ENCODE data around the gene OR2F1.
"Not testable (repeated sequence)": the region's sequence is repeated elsewhere in the genome, so short reads cannot be mapped to it uniquely, and the experiment has no call there.

Gene OR2F1

GRCh38 chr7:144010821-144011220, 56.2 kb downstream of the OR2F1 start:
- DNase-seq, result not testable (repeated sequence)

- no peak for DNase-seq
These were observed 57.0 kb downstream of the OR2F1 start for GRCh38 chr7:144011458-144012230.

Measured in 8988T (cell line).